Naive thymus-derived CD4-positive, alpha-beta T cell (primary cell): ENCODE data around the gene CMPK1. TPM values are rescaled to one million over a fixed set of nuclear protein-coding genes. Genes with fewer than 3 reads are reported as not detected.
"Not testable (repeated sequence)": the region's sequence is repeated elsewhere in the genome, so short reads cannot be mapped to it uniquely, and the experiment has no call there.

ENCODE experiments used
- ATAC-seq: fragments of 150-1000 bp; cut with Tn5 transposase; 2 replicates; pipeline ENCODE4 v1.10.0; 2021; ENCODE audit warnings: mild to moderate bottlenecking, moderate library complexity
- CTCF ChIA-PET: fragments of 350-600 bp; sonication (Branson Sonifier 250); formaldehyde crosslinking; loops from one replicate; lab custom pipeline; 2021; ENCODE audit warnings: antibody characterized with exemption; lab: Charles Lee
- POLR2A ChIA-PET: fragments of 350-600 bp; sonication (Branson Sonifier 250); formaldehyde crosslinking; loops from one replicate; lab custom pipeline; 2021; ENCODE audit warnings: antibody characterized with exemption, inconsistent platforms; lab: Charles Lee
- DNase-seq, 9 donors: peaks; one replicate each; pipeline versions ENCODE4 v3.0.0 to v3.0.0-alpha.2; 2020 to 2022; ENCODE audit warnings: mixed read lengths in 1 of 9
- H3K27ac ChIP-seq: one replicate; pipeline ENCODE4 v1.7.0; 2013; ENCODE audit warnings: mild to moderate bottlenecking, low read depth, low read length, moderate library complexity
- H3K27me3 ChIP-seq, 2 donors: one replicate each; pipeline ENCODE4 v1.7.0; 2013; ENCODE audit warnings: low read length in 2 of 2, mild to moderate bottlenecking in 2 of 2, moderate library complexity in 2 of 2; ENCODE audit not compliant: control insufficient read depth in 2 of 2, insufficient read depth in 2 of 2
- H3K36me3 ChIP-seq, 3 experiments: 1 replicate in 2 of 3; 2 replicates in 1 of 3; pipeline ENCODE4 v1.7.0; 2013; ENCODE audit warnings: low read length in 3 of 3, mild to moderate bottlenecking in 3 of 3, moderate library complexity in 1 of 3; ENCODE audit not compliant: insufficient read depth in 3 of 3, control insufficient read depth in 2 of 3
- H3K4me1 ChIP-seq, 2 donors: one replicate each; pipeline ENCODE4 v1.7.0; 2013; ENCODE audit warnings: low read length in 2 of 2, mild to moderate bottlenecking in 2 of 2, moderate library complexity in 1 of 2; ENCODE audit not compliant: control insufficient read depth in 2 of 2, insufficient read depth in 2 of 2
- H3K4me3 ChIP-seq: 2 replicates; pipeline ENCODE4 v1.7.0; 2013; ENCODE audit warnings: mild to moderate bottlenecking, low read length
- H3K9me3 ChIP-seq, 3 experiments: 1 replicate in 2 of 3; 2 replicates in 1 of 3; pipeline ENCODE4 v1.7.0; 2013; ENCODE audit warnings: low read length in 3 of 3; ENCODE audit not compliant: control insufficient read depth in 2 of 3
- H3K27ac Mint-ChIP-seq, 9 donors: one replicate each; pipeline ENCODE4 v1.8.0; 2020 to 2022; ENCODE audit warnings: mixed read lengths in 9 of 9, mild to moderate bottlenecking in 8 of 9, moderate library complexity in 5 of 9, inconsistent platforms in 2 of 9
- H3K27me3 Mint-ChIP-seq, 5 donors: one replicate each; pipeline ENCODE4 v1.8.0; 2021 to 2022; ENCODE audit warnings: mixed read lengths in 5 of 5, mild to moderate bottlenecking in 1 of 5
- H3K36me3 Mint-ChIP-seq, 5 donors: one replicate each; pipeline ENCODE4 v1.8.0; 2020 to 2022; ENCODE audit warnings: mixed read lengths in 5 of 5, mild to moderate bottlenecking in 3 of 5, inconsistent platforms in 1 of 5
- H3K4me1 Mint-ChIP-seq, 7 donors: one replicate each; pipeline ENCODE4 v1.8.0; 2020 to 2022; ENCODE audit warnings: mixed read lengths in 7 of 7, mild to moderate bottlenecking in 3 of 7, inconsistent platforms in 1 of 7
- H3K4me3 Mint-ChIP-seq, 10 donors: one replicate each; pipeline ENCODE4 v1.8.0; 2020 to 2022; ENCODE audit warnings: mild to moderate bottlenecking in 10 of 10, mixed read lengths in 10 of 10, moderate library complexity in 6 of 10, inconsistent platforms in 2 of 10
- H3K9me3 Mint-ChIP-seq, 11 donors: one replicate each; pipeline ENCODE4 v1.8.0; 2020 to 2022; ENCODE audit warnings: mixed read lengths in 11 of 11, mild to moderate bottlenecking in 4 of 11, inconsistent platforms in 1 of 11, moderate library complexity in 1 of 11
- intact Hi-C, 2 donors: fragments of 100-400 bp; cut with micrococcal nuclease; formaldehyde crosslinking; loops; one replicate each; pipeline ENCODE4 v1.15.1; 2023
- polyA plus RNA-seq, 2 donors: library from polyadenylated mRNA; unstranded; fragments of 300-500 nt; fragmentation: Illumina TruSeq; gene quantifications; one replicate each; pipeline ENCODE4 v1.2.3, GENCODE V29; 2021
- total RNA-seq, 6 experiments: library from RNA in 5 of 6; stranded (reverse) in 5 of 6; gene quantifications; 1 replicate in 5 of 6; 2 replicates in 1 of 6; pipeline ENCODE4 v1.2.3 and lab custom pipeline; 2021 to 2026

Gene CMPK1, protein sequence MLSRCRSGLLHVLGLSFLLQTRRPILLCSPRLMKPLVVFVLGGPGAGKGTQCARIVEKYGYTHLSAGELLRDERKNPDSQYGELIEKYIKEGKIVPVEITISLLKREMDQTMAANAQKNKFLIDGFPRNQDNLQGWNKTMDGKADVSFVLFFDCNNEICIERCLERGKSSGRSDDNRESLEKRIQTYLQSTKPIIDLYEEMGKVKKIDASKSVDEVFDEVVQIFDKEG
- total RNA-seq: 100 to 1,000 TPM in 3 of 5 experiments, 10 to 100 TPM in 2; 83.2 to 141 (median 106) TPM
- polyA plus RNA-seq: 100 to 1,000 TPM; 147 to 159 TPM
- 153 reads per million, percentile 90 among the genes with 10 or more reads in this experiment for total RNA-seq (lab: John Stamatoyannopoulos, UW)

DNA sequence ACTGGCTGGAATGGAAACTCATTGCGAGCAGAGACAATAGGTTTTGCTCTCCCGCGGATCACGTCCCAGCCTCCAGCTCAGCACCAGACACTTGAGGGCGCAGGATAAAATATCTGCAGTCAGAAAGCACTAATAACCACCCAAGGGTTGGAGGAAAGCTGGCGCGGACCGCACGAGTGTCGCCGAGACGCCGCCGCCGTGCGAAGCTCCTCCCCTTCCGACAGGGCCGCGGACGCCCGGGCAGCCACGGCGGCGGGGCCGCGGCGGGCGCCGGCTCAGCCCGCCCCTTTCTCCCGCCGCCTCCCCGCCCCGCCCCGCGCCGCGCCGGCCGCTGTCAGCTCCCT lies at the start of gene CMPK1:
TSS of gene CMPK1 (plus strand) at position 213 of the 344 bp plus-strand sequence. CDS start 156 bp downstream, outside the sequence.
- DNase-seq (peak in 8 of 9 donors; percentile 52 to 82 (median 64)), ATAC-seq (peak; percentile 82)
- Histone ChIP-seq H3K4me3 (peak within 1 kb of the TSS; percentile 87), H3K4me1 (peaks cover 6 to 16% of the 10 kb centered on the region in 2 donors), H3K9me3 (no peaks in the 10 kb centered on the region), H3K27ac (peak within 1 kb of the TSS; percentile 92), H3K27me3 (no peaks in the 10 kb centered on the region), H3K36me3 (peaks cover 0 to 3% (median 0%) of the 10 kb centered on the region in 3 experiments)
- no peaks in the 10 kb centered on the region for H3K27me3 Mint-ChIP-seq
- CTCF ChIA-PET: interaction anchor here (0.6 to 1.5 kb wide), 3 partner anchors 9 to 19 kb away, joined by 3 to 4 read pairs (median 3); partner anchors contain the start of gene STIL
- peak within 1 kb of the TSS in 6 of 9 donors; percentile 76 to 94 (median 92) for H3K27ac Mint-ChIP-seq
- peaks cover 12 to 32% (median 20%) of the 10 kb centered on the region in 7 donors for H3K4me1 Mint-ChIP-seq
- H3K4me3 Mint-ChIP-seq: peak within 1 kb of the TSS in 6 of 10 donors; percentile 90 to 94 (median 92)
- POLR2A ChIA-PET: interaction anchor here (1.1 to 3.4 kb wide), 5 partner anchors 10 to 104 kb away, joined by 4 to 35 read pairs (median 5); partner anchors contain the start of genes FOXD2 and STIL
- H3K9me3 Mint-ChIP-seq: no peaks in the 10 kb centered on the region
- H3K36me3 Mint-ChIP-seq: peaks cover 0 to 5% (median 0%) of the 10 kb centered on the region in 5 donors
- intact Hi-C loops: loop anchor here in 1 of 2 donors (5.0 kb wide), 3 partner anchors 616 to 1991 kb away; partner anchors contain the start of genes EFCAB14, GPBP1L1, MUTYH and TMEM69

DNA sequence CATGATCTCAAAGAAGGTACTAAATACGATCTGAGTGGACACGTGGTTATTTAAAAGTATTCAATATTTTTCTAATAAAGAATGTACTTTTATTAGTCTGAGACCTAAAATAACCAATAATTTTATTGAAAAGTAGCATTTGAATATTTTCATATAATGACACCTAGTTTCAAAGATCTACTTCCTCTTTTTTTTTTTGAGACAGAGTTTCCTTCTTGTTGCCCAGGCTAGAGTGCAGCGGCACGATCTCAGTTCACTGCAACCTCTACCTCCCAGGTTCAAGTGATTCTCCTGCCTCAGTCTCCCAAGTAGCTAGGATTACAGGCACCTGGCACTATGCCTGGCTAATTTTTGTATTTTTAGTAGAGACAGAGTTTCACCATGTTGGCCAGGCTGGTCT lies 45.5 kb upstream of the CMPK1 start:
- CTCF ChIA-PET, intact Hi-C loops, H3K27me3 ChIP-seq, H3K9me3 Mint-ChIP-seq, H3K27ac ChIP-seq, H3K4me3 ChIP-seq, H3K4me1 Mint-ChIP-seq, H3K36me3 ChIP-seq, DNase-seq, H3K4me1 ChIP-seq, H3K27me3 Mint-ChIP-seq, H3K4me3 Mint-ChIP-seq, ATAC-seq, H3K27ac Mint-ChIP-seq, H3K9me3 ChIP-seq, POLR2A ChIA-PET: not testable (repeated sequence)
- H3K36me3 Mint-ChIP-seq: peaks cover 0 to 12% (median 0%) of the 10 kb centered on the region in 5 donors

DNA sequence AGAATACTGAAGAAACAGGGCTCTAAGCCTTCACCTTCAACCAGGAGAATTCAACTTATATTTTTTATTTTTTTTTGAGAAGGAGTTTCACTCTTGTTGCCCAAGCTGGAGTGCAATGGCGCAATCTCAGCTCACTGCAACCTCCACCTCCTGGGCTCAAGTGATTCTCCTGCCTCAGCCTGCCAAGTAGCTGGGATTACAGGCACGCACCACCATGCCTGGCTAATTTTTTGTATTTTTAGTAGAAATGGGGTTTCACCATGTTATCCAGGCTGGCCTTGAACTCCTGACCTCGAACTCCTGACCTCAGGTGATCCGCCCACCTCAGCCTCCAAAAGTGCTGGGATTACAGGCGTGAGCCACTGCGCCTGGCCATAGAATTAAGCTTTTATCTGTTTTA lies 38.7 kb upstream of the CMPK1 start:
- H3K4me3 ChIP-seq, H3K27ac ChIP-seq, POLR2A ChIA-PET, H3K9me3 ChIP-seq, ATAC-seq, intact Hi-C loops, H3K27me3 Mint-ChIP-seq, H3K36me3 Mint-ChIP-seq, H3K36me3 ChIP-seq, H3K9me3 Mint-ChIP-seq, H3K27me3 ChIP-seq, DNase-seq, H3K4me1 Mint-ChIP-seq, H3K4me3 Mint-ChIP-seq, CTCF ChIA-PET, H3K27ac Mint-ChIP-seq, H3K4me1 ChIP-seq: not testable (repeated sequence)

DNA sequence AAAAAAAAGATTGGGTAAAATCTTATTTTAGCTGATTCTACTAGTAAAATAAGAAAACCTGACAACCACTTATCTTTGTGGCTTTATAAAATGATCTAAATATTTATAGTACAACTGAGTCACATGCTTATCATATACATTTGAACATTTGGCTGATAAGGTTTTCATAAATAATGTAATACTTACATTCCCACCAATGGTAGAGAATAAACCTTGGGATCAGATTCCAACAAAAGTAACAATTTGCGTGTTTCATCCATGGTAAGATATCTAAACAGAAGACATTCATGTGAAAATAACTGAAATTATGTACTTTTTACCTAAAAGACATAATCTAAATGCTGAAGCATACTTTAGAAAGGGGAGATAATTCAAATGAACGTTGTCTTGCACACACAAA lies 38.0 kb upstream of the CMPK1 start:
- POLR2A ChIA-PET: no interaction called here
- H3K27ac Mint-ChIP-seq: no peak overlapping the region
- H3K27me3 Mint-ChIP-seq: no peaks in the 10 kb centered on the region
- CTCF ChIA-PET: no interaction called here
- Histone ChIP-seq H3K4me3 (no peak overlapping the region), H3K4me1 (no peaks in the 10 kb centered on the region), H3K9me3 (no peaks in the 10 kb centered on the region), H3K36me3 (no peaks in the 10 kb centered on the region), H3K27ac (no peak overlapping the region), H3K27me3 (no peaks in the 10 kb centered on the region)
- H3K4me3 Mint-ChIP-seq: no peak overlapping the region
- no peak for ATAC-seq
- no peak for DNase-seq
- no peaks in the 10 kb centered on the region for H3K4me1 Mint-ChIP-seq
- intact Hi-C loops: no loop called here
- H3K36me3 Mint-ChIP-seq: peaks cover 0 to 10% (median 1%) of the 10 kb centered on the region in 5 donors
- no peaks in the 10 kb centered on the region for H3K9me3 Mint-ChIP-seq

DNA sequence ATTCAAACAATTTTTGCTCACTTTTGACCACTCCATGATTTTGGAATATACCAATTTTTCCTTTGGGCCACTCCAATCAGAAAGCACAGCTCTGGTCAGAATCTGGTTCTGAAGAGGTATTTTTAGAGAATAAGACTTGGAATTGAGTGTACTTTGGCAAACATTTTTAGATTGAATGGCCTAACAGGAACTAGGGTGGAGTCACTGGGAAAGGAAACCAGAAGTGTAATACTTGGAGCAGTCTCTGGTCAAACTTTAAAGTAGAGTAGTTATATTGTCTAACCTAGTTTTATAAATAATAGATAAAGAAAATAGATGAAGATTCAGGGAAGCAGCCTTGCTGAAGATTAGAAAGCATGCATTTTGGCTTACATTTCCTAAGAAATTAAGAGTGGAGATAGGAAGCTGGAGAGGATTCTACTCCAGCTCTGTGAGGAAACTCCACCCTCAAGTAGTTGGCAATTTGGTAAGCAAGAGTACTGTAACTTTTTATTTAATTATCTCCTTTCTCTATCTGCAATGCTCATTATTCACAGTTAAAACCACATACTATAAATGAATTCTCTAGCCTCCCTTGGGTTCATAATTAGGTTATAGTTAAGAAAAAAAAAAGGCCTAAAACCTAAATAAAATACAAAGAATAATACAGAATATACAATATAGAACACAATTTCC lies 35.4 kb upstream of the CMPK1 start:
- H3K27me3 Mint-ChIP-seq: no peaks in the 10 kb centered on the region
- intact Hi-C loops: no loop called here
- no peaks in the 10 kb centered on the region for H3K9me3 Mint-ChIP-seq
- Histone ChIP-seq H3K27ac (no peak overlapping the region), H3K4me1 (no peaks in the 10 kb centered on the region), H3K4me3 (no peak overlapping the region), H3K36me3 (no peaks in the 10 kb centered on the region), H3K9me3 (no peaks in the 10 kb centered on the region), H3K27me3 (no peaks in the 10 kb centered on the region)
- no peak for DNase-seq
- no peak overlapping the region for H3K4me3 Mint-ChIP-seq
- no peak overlapping the region for H3K27ac Mint-ChIP-seq
- H3K36me3 Mint-ChIP-seq: peaks cover 4 to 20% (median 18%) of the 10 kb centered on the region in 5 donors
- H3K4me1 Mint-ChIP-seq: peaks cover 0 to 6% (median 0%) of the 10 kb centered on the region in 7 donors
- CTCF ChIA-PET: no interaction called here
- POLR2A ChIA-PET: no interaction called here
- no peak for ATAC-seq

DNA sequence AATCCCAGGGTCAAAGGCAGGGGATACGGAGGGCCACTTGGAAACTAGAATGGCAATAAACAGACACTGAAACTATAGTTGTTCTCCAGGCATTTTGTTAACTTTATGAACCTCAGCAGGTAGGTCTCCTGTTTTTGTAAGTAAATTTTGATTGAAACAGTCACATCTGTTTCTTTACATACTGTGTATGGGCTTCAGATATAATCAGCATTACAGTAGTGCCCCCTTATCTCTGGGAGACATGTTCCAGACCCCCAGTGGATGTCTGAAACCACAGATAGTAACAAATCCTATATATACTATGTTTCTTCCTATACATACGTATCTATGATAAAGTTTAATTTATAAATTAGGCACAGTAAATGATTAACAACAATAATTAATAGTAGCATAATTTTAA lies 31.1 kb upstream of the CMPK1 start:
- no peak overlapping the region for H3K4me3 Mint-ChIP-seq
- H3K4me1 Mint-ChIP-seq: peaks cover 0 to 18% (median 0%) of the 10 kb centered on the region in 7 donors
- DNase-seq (no peak), ATAC-seq (no peak)
- no peak overlapping the region for H3K27ac ChIP-seq
- ChIA-PET CTCF (no interaction called here), POLR2A (no interaction called here)
- peaks cover 4 to 25% (median 20%) of the 10 kb centered on the region in 5 donors for H3K36me3 Mint-ChIP-seq
- no peak overlapping the region for H3K27ac Mint-ChIP-seq
- no peaks in the 10 kb centered on the region for H3K9me3 ChIP-seq
- intact Hi-C loops: no loop called here
- H3K9me3 Mint-ChIP-seq: no peaks in the 10 kb centered on the region
- H3K27me3 ChIP-seq: no peaks in the 10 kb centered on the region
- H3K36me3 ChIP-seq: no peaks in the 10 kb centered on the region
- H3K27me3 Mint-ChIP-seq: no peaks in the 10 kb centered on the region
- no peaks in the 10 kb centered on the region for H3K4me1 ChIP-seq
- H3K4me3 ChIP-seq: no peak overlapping the region
